ENCODE data around the gene KIAA1549. TPM values are rescaled to one million over a fixed set of nuclear protein-coding genes. Genes with fewer than 3 reads are reported as not detected.

KIAA1549 gene
- total RNA-seq, 1 donor from 2014 or later, result 1.3 TPM

DNA sequence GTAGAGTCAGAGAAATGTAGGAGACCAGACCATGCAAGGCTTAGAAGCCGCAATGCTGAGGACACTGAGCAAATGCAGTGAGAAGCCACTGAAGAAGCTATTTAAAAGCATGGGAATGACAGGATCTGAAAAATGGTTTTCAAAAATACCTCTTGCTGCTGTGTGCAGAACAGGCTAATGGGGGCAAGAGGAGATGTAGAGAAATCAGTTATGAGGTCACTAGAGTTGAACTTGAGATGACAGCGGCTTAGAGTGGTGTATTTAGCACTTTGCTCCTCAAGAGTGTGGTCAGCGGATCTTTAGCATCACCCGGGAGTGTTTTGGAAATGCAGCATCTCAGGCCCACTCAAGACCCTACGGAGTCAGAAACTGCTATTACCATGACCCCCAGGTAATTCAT, 48.8 kb downstream of the KIAA1549 start:
- Mint-ChIP-seq H3K4me3 (ENCODE audit: low read depth) (no peak overlapping the region), H3K9me3 (no peaks in the 10 kb centered on the region), H3K4me1 (ENCODE audit: low read depth) (peaks cover 1% of the 10 kb centered on the region), H3K27me3 (ENCODE audit: low read depth) (peaks cover 16% of the 10 kb centered on the region), H3K27ac (no peak overlapping the region), H3K36me3 (ENCODE audit: low read depth) (no peaks in the 10 kb centered on the region)
- DNase-seq (ENCODE audit: low spot score), result no peak
- intact Hi-C loops (cut with micrococcal nuclease), result loop anchor here (5.0 kb wide), 1 partner anchor 45 kb away; no protein-coding TSS in a partner anchor

- Mint-ChIP-seq H3K4me1 (ENCODE audit: low read depth) (peaks cover 13% of the 10 kb centered on the region), H3K27ac (no peak overlapping the region), H3K9me3 (no peaks in the 10 kb centered on the region), H3K36me3 (ENCODE audit: low read depth) (no peaks in the 10 kb centered on the region), H3K4me3 (ENCODE audit: low read depth) (no peak overlapping the region), H3K27me3 (ENCODE audit: low read depth) (peaks cover 10% of the 10 kb centered on the region)
- DNase-seq (ENCODE audit: low spot score), result no peak
- intact Hi-C loops (cut with micrococcal nuclease), result loop anchor here (5.0 kb wide), 1 partner anchor 43 kb away; no protein-coding TSS in a partner anchor
Observed at GRCh38 chr7:138929969-138930368, 51.2 kb downstream of the KIAA1549 start.

DNA sequence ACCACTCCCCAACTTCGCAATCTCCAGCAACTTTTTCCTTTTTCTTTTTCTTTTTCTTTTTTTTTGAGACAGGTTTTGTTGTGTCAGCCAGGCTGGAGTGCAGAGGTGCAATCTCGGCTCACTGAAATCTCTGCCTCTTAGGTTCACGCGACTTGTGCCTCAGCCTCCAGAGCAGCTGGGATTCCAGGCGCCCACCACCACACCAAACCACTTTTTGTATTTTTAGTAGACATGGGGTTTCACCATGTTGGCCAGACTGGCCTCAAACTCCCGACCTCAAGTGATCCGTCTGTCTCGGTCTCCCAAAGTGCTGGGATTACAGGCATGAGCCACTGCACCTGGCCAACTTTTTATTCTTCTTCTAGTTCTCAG, 55.0 kb downstream of the KIAA1549 start:
- H3K9me3 Mint-ChIP-seq, result no peaks in the 10 kb centered on the region
- peak overlapping the region; percentile 52 for H3K27ac Mint-ChIP-seq
- no peak for DNase-seq (ENCODE audit: low spot score)
- no peaks in the 10 kb centered on the region for H3K36me3 Mint-ChIP-seq (ENCODE audit: low read depth)
- peaks cover 12% of the 10 kb centered on the region for H3K4me1 Mint-ChIP-seq (ENCODE audit: low read depth)
- H3K4me3 Mint-ChIP-seq (ENCODE audit: low read depth), result no peak overlapping the region
- peaks cover 7% of the 10 kb centered on the region for H3K27me3 Mint-ChIP-seq (ENCODE audit: low read depth)
- intact Hi-C loops (cut with micrococcal nuclease), result no loop called here

DNA sequence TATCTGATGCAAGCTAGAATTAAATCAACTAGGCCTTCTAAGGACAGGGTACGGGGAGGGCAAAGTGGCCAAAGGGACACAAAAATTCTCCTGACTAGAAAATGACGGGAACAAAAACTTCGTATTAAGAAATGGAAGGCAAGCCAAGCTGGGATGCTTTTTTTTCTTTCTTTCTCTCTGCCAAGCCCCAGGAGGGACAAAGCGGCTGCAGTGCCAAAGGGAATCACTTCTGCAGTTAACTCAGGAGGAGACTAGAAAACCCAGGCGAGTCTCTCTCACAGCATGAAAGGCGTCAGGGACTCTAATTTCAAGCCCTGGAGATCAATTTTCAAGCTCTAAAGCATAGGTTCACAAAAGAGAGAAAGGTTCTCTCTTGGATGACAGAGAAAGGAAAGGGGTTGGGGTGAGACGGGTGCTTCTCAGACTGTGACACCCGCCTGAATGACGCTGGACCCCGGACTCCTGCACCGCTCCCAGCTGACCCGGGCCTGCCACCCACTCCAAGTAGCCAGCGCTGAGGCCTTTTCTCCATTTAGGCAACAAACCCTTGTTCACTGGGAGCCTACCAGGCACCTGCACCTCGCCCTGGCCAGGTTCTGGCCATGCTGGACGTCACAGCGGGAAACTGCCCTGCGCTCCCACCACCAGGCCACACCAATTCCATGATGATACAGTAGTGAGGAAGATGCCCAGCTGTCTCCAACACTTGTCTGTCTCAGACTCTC, 56.5 kb downstream of the KIAA1549 start:
- peaks cover 17% of the 10 kb centered on the region for H3K4me1 Mint-ChIP-seq (ENCODE audit: low read depth)
- no peaks in the 10 kb centered on the region for H3K9me3 Mint-ChIP-seq
- no peaks in the 10 kb centered on the region for H3K36me3 Mint-ChIP-seq (ENCODE audit: low read depth)
- DNase-seq (ENCODE audit: low spot score), result no peak
- intact Hi-C loops (cut with micrococcal nuclease), result no loop called here
- H3K27me3 Mint-ChIP-seq (ENCODE audit: low read depth), result peaks cover 3% of the 10 kb centered on the region
- H3K27ac Mint-ChIP-seq, result no peak overlapping the region
- no peak overlapping the region for H3K4me3 Mint-ChIP-seq (ENCODE audit: low read depth)

- no peaks in the 10 kb centered on the region for H3K9me3 Mint-ChIP-seq
- intact Hi-C loops (cut with micrococcal nuclease), result no loop called here
- H3K4me1 Mint-ChIP-seq (ENCODE audit: low read depth), result peaks cover 11% of the 10 kb centered on the region
- H3K27ac Mint-ChIP-seq, result no peak overlapping the region
- no peak overlapping the region for H3K4me3 Mint-ChIP-seq (ENCODE audit: low read depth)
- no peaks in the 10 kb centered on the region for H3K36me3 Mint-ChIP-seq (ENCODE audit: low read depth)
- H3K27me3 Mint-ChIP-seq (ENCODE audit: low read depth), result peaks cover 10% of the 10 kb centered on the region
- no peak for DNase-seq (ENCODE audit: low spot score)
Observed at GRCh38 chr7:138921277-138921676, 59.9 kb downstream of the KIAA1549 start.

GRCh38 chr7:138919911-138920310, 61.3 kb downstream of the KIAA1549 start:
- no peaks in the 10 kb centered on the region for H3K9me3 Mint-ChIP-seq
- intact Hi-C loops (cut with micrococcal nuclease), result no loop called here
- no peak for DNase-seq (ENCODE audit: low spot score)
- peaks cover 17% of the 10 kb centered on the region for H3K27me3 Mint-ChIP-seq (ENCODE audit: low read depth)
- H3K27ac Mint-ChIP-seq, result no peak overlapping the region
- no peak overlapping the region for H3K4me3 Mint-ChIP-seq (ENCODE audit: low read depth)
- no peaks in the 10 kb centered on the region for H3K36me3 Mint-ChIP-seq (ENCODE audit: low read depth)
- peaks cover 5% of the 10 kb centered on the region for H3K4me1 Mint-ChIP-seq (ENCODE audit: low read depth)

DNA sequence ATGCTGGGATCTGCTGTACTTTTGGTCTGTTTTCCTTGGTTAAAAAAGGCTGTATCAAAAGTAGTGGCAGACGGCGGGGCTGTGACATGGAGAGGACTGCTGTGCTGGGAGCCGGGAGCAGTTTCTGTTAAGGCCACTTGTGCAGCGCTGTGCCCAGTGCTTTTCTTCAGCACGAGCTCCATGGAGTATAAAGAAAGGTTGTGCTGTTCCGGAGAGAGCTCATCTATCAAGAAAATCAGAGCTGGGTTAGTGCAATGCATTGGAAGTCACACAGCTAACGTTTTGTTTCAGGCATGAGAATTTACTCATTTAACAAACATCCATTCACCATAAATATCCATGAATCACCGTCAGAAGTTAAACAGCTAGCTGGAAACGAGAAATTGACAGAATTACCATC, 62.0 kb downstream of the KIAA1549 start:
- Mint-ChIP-seq H3K27me3 (ENCODE audit: low read depth) (peaks cover 23% of the 10 kb centered on the region), H3K36me3 (ENCODE audit: low read depth) (no peaks in the 10 kb centered on the region), H3K27ac (no peak overlapping the region), H3K9me3 (no peaks in the 10 kb centered on the region), H3K4me3 (ENCODE audit: low read depth) (no peak overlapping the region), H3K4me1 (ENCODE audit: low read depth) (peaks cover 5% of the 10 kb centered on the region)
- DNase-seq (ENCODE audit: low spot score), result no peak
- intact Hi-C loops (cut with micrococcal nuclease), result no loop called here

DNA sequence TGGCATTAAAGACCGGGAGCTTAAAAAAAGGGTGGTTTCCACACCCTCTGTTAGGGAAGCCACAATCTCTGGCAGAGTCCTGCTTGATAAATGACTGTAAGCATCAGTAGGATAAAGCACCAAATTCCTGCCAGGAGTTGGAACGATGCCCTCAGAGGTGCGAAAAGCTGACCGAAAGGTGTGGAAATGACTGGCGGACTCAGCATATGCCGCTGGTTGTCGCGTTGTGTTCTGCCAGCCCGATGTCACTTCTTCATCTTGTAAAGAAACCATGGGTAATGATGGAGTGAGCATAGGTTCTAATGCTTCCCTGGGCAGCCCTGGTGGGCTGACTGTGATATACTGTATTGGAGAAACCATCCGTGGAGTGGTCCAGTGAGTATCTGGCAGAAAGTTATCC, 62.4 kb downstream of the KIAA1549 start:
- intact Hi-C loops (cut with micrococcal nuclease), result no loop called here
- H3K4me3 Mint-ChIP-seq (ENCODE audit: low read depth), result no peak overlapping the region
- no peaks in the 10 kb centered on the region for H3K9me3 Mint-ChIP-seq
- no peaks in the 10 kb centered on the region for H3K36me3 Mint-ChIP-seq (ENCODE audit: low read depth)
- no peak for DNase-seq (ENCODE audit: low spot score)
- peaks cover 25% of the 10 kb centered on the region for H3K27me3 Mint-ChIP-seq (ENCODE audit: low read depth)
- no peak overlapping the region for H3K27ac Mint-ChIP-seq
- peaks cover 5% of the 10 kb centered on the region for H3K4me1 Mint-ChIP-seq (ENCODE audit: low read depth)

DNA sequence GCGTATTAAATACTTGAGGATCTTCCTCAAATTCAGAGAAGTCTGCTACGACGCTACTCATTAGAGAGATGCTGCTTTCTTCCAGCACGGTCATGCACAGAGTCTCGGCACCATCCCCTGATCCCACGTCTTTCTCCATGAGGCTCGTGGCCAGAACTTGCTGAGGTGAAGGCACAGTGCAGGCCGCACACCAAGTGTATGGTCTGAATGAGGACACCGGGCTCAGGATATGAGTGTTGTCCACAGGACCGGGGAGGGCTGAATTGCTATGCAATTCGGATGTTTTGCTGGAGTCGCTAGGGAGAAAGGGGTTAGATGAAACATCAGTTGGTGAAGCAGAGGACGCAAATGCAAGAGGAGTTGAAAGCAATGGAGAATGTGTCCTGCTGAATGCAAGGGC, 63.0 kb downstream of the KIAA1549 start:
- Mint-ChIP-seq H3K27me3 (ENCODE audit: low read depth) (peaks cover 30% of the 10 kb centered on the region), H3K36me3 (ENCODE audit: low read depth) (no peaks in the 10 kb centered on the region), H3K9me3 (no peaks in the 10 kb centered on the region), H3K4me1 (ENCODE audit: low read depth) (peaks cover 5% of the 10 kb centered on the region), H3K4me3 (ENCODE audit: low read depth) (no peak overlapping the region), H3K27ac (no peak overlapping the region)
- DNase-seq (ENCODE audit: low spot score), result no peak
- intact Hi-C loops (cut with micrococcal nuclease), result no loop called here

GRCh38 chr7:138917771-138918170, 63.4 kb downstream of the KIAA1549 start:
- Mint-ChIP-seq H3K4me3 (ENCODE audit: low read depth) (no peak overlapping the region), H3K4me1 (ENCODE audit: low read depth) (peaks cover 5% of the 10 kb centered on the region), H3K27me3 (ENCODE audit: low read depth) (peaks cover 30% of the 10 kb centered on the region), H3K27ac (no peak overlapping the region), H3K36me3 (ENCODE audit: low read depth) (no peaks in the 10 kb centered on the region), H3K9me3 (no peaks in the 10 kb centered on the region)
- no peak for DNase-seq (ENCODE audit: low spot score)
- intact Hi-C loops (cut with micrococcal nuclease), result no loop called here

DNA sequence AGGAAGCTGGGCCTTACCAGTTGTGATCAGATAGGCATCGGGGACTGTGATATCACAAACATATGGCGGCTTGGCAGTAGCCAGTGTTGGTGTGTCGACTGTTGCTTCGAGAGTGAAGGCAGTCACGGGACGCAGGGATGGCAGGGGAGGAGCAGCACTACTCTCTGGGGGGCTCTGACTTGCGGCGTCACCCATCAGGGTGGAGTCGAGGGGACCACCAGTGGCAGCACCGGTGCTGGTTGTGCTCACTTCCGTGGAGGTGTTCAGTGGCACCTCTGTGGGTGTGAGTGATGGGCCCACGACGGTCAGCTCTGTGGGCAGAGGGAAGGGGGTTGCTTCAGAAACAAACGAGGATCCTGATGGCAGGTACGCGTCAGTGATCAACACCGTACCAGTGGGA, 64.5 kb downstream of the KIAA1549 start:
- no peaks in the 10 kb centered on the region for H3K9me3 Mint-ChIP-seq
- peaks cover 36% of the 10 kb centered on the region for H3K27me3 Mint-ChIP-seq (ENCODE audit: low read depth)
- H3K36me3 Mint-ChIP-seq (ENCODE audit: low read depth), result no peaks in the 10 kb centered on the region
- H3K4me1 Mint-ChIP-seq (ENCODE audit: low read depth), result peaks cover 5% of the 10 kb centered on the region
- DNase-seq (ENCODE audit: low spot score), result no peak
- H3K4me3 Mint-ChIP-seq (ENCODE audit: low read depth), result no peak overlapping the region
- intact Hi-C loops (cut with micrococcal nuclease), result no loop called here
- H3K27ac Mint-ChIP-seq, result no peak overlapping the region

DNA sequence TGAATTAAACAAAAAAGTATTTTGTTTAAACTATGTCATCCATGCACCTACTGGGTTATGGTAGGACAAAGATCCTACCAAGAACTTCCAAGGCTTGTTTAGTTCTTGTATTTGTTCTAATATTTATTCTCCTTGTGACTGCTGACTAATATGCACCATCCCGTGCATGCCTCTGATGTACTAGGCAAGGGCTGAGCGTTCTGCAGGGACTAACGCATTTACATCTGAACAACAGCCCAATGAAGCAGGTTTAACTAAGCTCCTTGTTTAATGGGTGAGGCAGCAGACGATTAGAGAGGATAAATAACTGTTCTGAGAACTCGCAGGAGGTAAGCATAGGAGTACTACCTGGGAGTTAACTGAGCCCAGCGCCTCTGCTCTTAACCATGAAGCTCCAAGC, 64.9 kb downstream of the KIAA1549 start:
- H3K4me3 Mint-ChIP-seq (ENCODE audit: low read depth), result no peak overlapping the region
- DNase-seq (ENCODE audit: low spot score), result no peak
- no peaks in the 10 kb centered on the region for H3K9me3 Mint-ChIP-seq
- H3K36me3 Mint-ChIP-seq (ENCODE audit: low read depth), result no peaks in the 10 kb centered on the region
- H3K27ac Mint-ChIP-seq, result no peak overlapping the region
- H3K27me3 Mint-ChIP-seq (ENCODE audit: low read depth), result peaks cover 38% of the 10 kb centered on the region
- H3K4me1 Mint-ChIP-seq (ENCODE audit: low read depth), result peaks cover 5% of the 10 kb centered on the region
- intact Hi-C loops (cut with micrococcal nuclease), result no loop called here

DNA sequence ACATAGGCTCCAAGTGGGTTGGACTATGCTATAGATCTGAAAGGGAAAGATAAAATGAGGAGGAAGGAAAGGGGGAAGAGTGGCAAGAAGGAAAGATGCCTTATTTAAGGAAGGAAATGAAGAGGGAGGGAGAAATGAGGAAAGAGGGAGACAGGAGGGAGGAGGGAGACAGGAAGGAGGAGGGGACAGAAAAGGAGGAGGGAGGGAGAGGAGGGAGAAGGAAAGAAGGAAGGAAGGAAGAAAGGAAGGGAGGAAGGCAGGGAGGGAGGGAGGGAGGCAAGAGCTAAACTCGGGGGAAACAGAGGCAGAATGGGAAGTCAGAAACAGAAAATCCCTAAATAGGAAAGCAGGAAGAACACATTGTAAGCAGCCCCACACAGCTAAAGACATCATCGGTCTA, 67.4 kb downstream of the KIAA1549 start:
- Mint-ChIP-seq H3K9me3 (no peaks in the 10 kb centered on the region), H3K27me3 (ENCODE audit: low read depth) (peaks cover 46% of the 10 kb centered on the region), H3K36me3 (ENCODE audit: low read depth) (no peaks in the 10 kb centered on the region), H3K27ac (no peak overlapping the region), H3K4me3 (ENCODE audit: low read depth) (no peak overlapping the region), H3K4me1 (ENCODE audit: low read depth) (no peaks in the 10 kb centered on the region)
- DNase-seq (ENCODE audit: low spot score), result no peak
- intact Hi-C loops (cut with micrococcal nuclease), result no loop called here

- no peak for DNase-seq (ENCODE audit: low spot score)
- no peak overlapping the region for H3K4me3 Mint-ChIP-seq (ENCODE audit: low read depth)
- peaks cover 61% of the 10 kb centered on the region for H3K27me3 Mint-ChIP-seq (ENCODE audit: low read depth)
- no peaks in the 10 kb centered on the region for H3K36me3 Mint-ChIP-seq (ENCODE audit: low read depth)
- H3K27ac Mint-ChIP-seq, result no peak overlapping the region
- no peaks in the 10 kb centered on the region for H3K4me1 Mint-ChIP-seq (ENCODE audit: low read depth)
- intact Hi-C loops (cut with micrococcal nuclease), result no loop called here
- H3K9me3 Mint-ChIP-seq, result no peaks in the 10 kb centered on the region
Observed at GRCh38 chr7:138911007-138911406, 70.2 kb downstream of the KIAA1549 start.
